Glutamatergic neuron (in vitro differentiated cells): ENCODE measurements around the gene TNRC18. TPM values are rescaled to one million over a fixed set of nuclear protein-coding genes. Genes with fewer than 3 reads are reported as not detected.
A peak's percentile ranks its signal among the peaks of the same experiment; 100 is the strongest.
"Not testable (repeated sequence)": the region's sequence is repeated elsewhere in the genome, so short reads cannot be mapped to it uniquely, and the experiment has no call there.

Experiments
- DNase-seq: peaks from one replicate; pipeline ENCODE4 v3.0.0; 2022
- H3K27ac Mint-ChIP-seq: one replicate; pipeline ENCODE4 v1.8.0; 2020; ENCODE audit warnings: mild to moderate bottlenecking, mixed read lengths, inconsistent platforms; ENCODE audit not compliant: unreplicated experiment
- H3K27me3 Mint-ChIP-seq: one replicate; pipeline ENCODE4 v1.8.0; 2020; ENCODE audit warnings: mild to moderate bottlenecking, moderate library complexity, mixed read lengths, inconsistent platforms; ENCODE audit not compliant: unreplicated experiment
- H3K36me3 Mint-ChIP-seq: one replicate; pipeline ENCODE4 v1.8.0; 2020; ENCODE audit warnings: mild to moderate bottlenecking, mixed read lengths, inconsistent platforms; ENCODE audit not compliant: unreplicated experiment
- H3K4me1 Mint-ChIP-seq: one replicate; pipeline ENCODE4 v1.8.0; 2020; ENCODE audit warnings: mild to moderate bottlenecking, low read depth, mixed read lengths, inconsistent platforms; ENCODE audit not compliant: unreplicated experiment
- H3K4me3 Mint-ChIP-seq: one replicate; pipeline ENCODE4 v1.8.0; 2020; ENCODE audit warnings: mild to moderate bottlenecking, mixed read lengths, inconsistent platforms; ENCODE audit not compliant: unreplicated experiment
- H3K9me3 Mint-ChIP-seq: one replicate; pipeline ENCODE4 v1.8.0; 2020; ENCODE audit warnings: mild to moderate bottlenecking, moderate library complexity, mixed read lengths, inconsistent platforms; ENCODE audit not compliant: unreplicated experiment
- CTCF ChIP-seq: fragments of 200-600 bp; sonication (generic); IDR thresholded peaks from one replicate; pipeline ENCODE4 v1.5.0; 2021; ENCODE audit not compliant: partially characterized antibody, unreplicated experiment
- long read RNA-seq: library from polyadenylated mRNA; unstranded; transcript quantifications from one replicate; pipeline ENCODE4 v2.0.0, GENCODE V29; 2020; ENCODE audit not compliant: unreplicated experiment
- total RNA-seq: library from RNA; stranded (reverse); fragmentation: NEBNext Ultra II Directional; extraction: Animal tissue kit (Norgen Biotek cat#: 25700); gene quantifications from one replicate; pipeline ENCODE4 v1.2.1, GENCODE V29; 2021; ENCODE audit not compliant: unreplicated experiment

The TNRC18 gene
- total RNA-seq = 54.6 TPM
- long read RNA-seq, partial matches to known transcripts = 0 of 7 reads
- long read RNA-seq, other reads (novel, unspliced or antisense) = 7 of 7 reads

GRCh38 chr7:5423306-5423975, at the start of gene TNRC18:
Gene TNRC18 (minus strand): TSS chr7:5423834. CDS start chr7:5421246, 2,588 bp downstream.
- DNase-seq = peak; percentile 52
- H3K4me1 Mint-ChIP-seq = peaks cover 2% of the 10 kb centered on the region
- no peaks in the 10 kb centered on the region for H3K36me3 Mint-ChIP-seq
- H3K27me3 Mint-ChIP-seq = peaks cover 24% of the 10 kb centered on the region
- TF ChIP-seq CTCF = no peak
- H3K9me3 Mint-ChIP-seq = peaks cover 27% of the 10 kb centered on the region
- H3K27ac Mint-ChIP-seq = peak within 1 kb of the TSS; percentile 99
- peak within 1 kb of the TSS; percentile 95 for H3K4me3 Mint-ChIP-seq

GRCh38 chr7:5472432-5473315, 49.0 kb upstream of the TNRC18 start:
- Mint-ChIP-seq H3K4me3 (no peak overlapping the region), H3K27ac (peak overlapping the region; percentile 50), H3K4me1 (peaks cover 6% of the 10 kb centered on the region), H3K27me3 (peaks cover 17% of the 10 kb centered on the region), H3K9me3 (peaks cover 13% of the 10 kb centered on the region), H3K36me3 (peaks cover 11% of the 10 kb centered on the region)
- no peak for DNase-seq
- no peak for TF ChIP-seq CTCF

GRCh38 chr7:5471623-5472022, 48.0 kb upstream of the TNRC18 start:
- H3K27ac Mint-ChIP-seq, H3K4me3 Mint-ChIP-seq, H3K9me3 Mint-ChIP-seq, DNase-seq, H3K4me1 Mint-ChIP-seq: not testable (repeated sequence)
- Mint-ChIP-seq H3K36me3 (peaks cover 11% of the 10 kb centered on the region), H3K27me3 (peaks cover 11% of the 10 kb centered on the region)

GRCh38 chr7:5470816-5471215, 47.2 kb upstream of the TNRC18 start:
- Mint-ChIP-seq H3K27ac (no peak overlapping the region), H3K36me3 (peaks cover 11% of the 10 kb centered on the region), H3K4me1 (peaks cover 3% of the 10 kb centered on the region), H3K27me3 (peaks cover 11% of the 10 kb centered on the region), H3K9me3 (peaks cover 9% of the 10 kb centered on the region), H3K4me3 (no peak overlapping the region)
- no peak for DNase-seq
- no peak for TF ChIP-seq CTCF

- no peak overlapping the region for H3K27ac Mint-ChIP-seq
- TF ChIP-seq CTCF = no peak
- H3K36me3 Mint-ChIP-seq = peaks cover 11% of the 10 kb centered on the region
- H3K4me1 Mint-ChIP-seq = no peaks in the 10 kb centered on the region
- peaks cover 11% of the 10 kb centered on the region for H3K27me3 Mint-ChIP-seq
- H3K4me3 Mint-ChIP-seq = no peak overlapping the region
- no peak for DNase-seq
- H3K9me3 Mint-ChIP-seq = peaks cover 6% of the 10 kb centered on the region
Measured at GRCh38 chr7:5470167-5470532, 46.5 kb upstream of the TNRC18 start.
